Activated CD8-positive, alpha-beta memory T cell treated with anti-CD3 and anti-CD28 coated beads, Interleukin-2, amount 50 U/mL, for 1 hour (primary cell): ENCODE results near the gene MAP7D2.

Experiments used
- DNase-seq: peaks from one replicate; pipeline ENCODE4 v3.0.0-alpha.2; 2020; ENCODE audit errors: extremely low read depth

Gene MAP7D2

GRCh38 chrX:19966056-19966455 lies 150.7 kb downstream of the MAP7D2 start:
- DNase-seq, result no peak

GRCh38 chrX:19964017-19964710 lies 152.5 kb downstream of the MAP7D2 start:
- DNase-seq, result no peak

- DNase-seq, result no peak
Observed at GRCh38 chrX:19960913-19961312, 155.8 kb downstream of the MAP7D2 start.

GRCh38 chrX:19958552-19959486 lies 157.9 kb downstream of the MAP7D2 start:
- DNase-seq, result no peak

GRCh38 chrX:19956923-19957322 lies 159.8 kb downstream of the MAP7D2 start:
- no peak for DNase-seq
